ENCODE measurements around the gene SMAD9.

Gene SMAD9

GRCh38 chr13:36862722-36863121 lies 57.3 kb downstream of the SMAD9 start:
- DNase-seq (ENCODE audit: low spot score), result no peak

- no peak for DNase-seq (ENCODE audit: low spot score)
These were observed 57.9 kb downstream of the SMAD9 start for GRCh38 chr13:36862002-36862685.

GRCh38 chr13:36859259-36859658 lies 60.8 kb downstream of the SMAD9 start:
- DNase-seq (ENCODE audit: low spot score), result no peak

GRCh38 chr13:36858290-36858689 lies 61.7 kb downstream of the SMAD9 start:
- DNase-seq (ENCODE audit: low spot score), result peak; percentile 66

- no peak for DNase-seq (ENCODE audit: low spot score)
These were observed 62.8 kb downstream of the SMAD9 start for GRCh38 chr13:36857253-36857652.

- no peak for DNase-seq (ENCODE audit: low spot score)
These were observed 69.1 kb downstream of the SMAD9 start for GRCh38 chr13:36850790-36851438.

- no peak for DNase-seq (ENCODE audit: low spot score)
These were observed 71.6 kb downstream of the SMAD9 start for GRCh38 chr13:36848199-36848982.

- DNase-seq (ENCODE audit: low spot score), result no peak
These were observed 72.4 kb downstream of the SMAD9 start for GRCh38 chr13:36847606-36848005.

GRCh38 chr13:36841391-36841790 lies 78.6 kb downstream of the SMAD9 start:
- no peak for DNase-seq (ENCODE audit: low spot score)

- no peak for DNase-seq (ENCODE audit: low spot score)
These were observed 79.3 kb downstream of the SMAD9 start for GRCh38 chr13:36840718-36841250.

- DNase-seq (ENCODE audit: low spot score), result no peak
These were observed 80.1 kb downstream of the SMAD9 start for GRCh38 chr13:36839981-36840380.

- no peak for DNase-seq (ENCODE audit: low spot score)
These were observed 80.8 kb downstream of the SMAD9 start for GRCh38 chr13:36839281-36839680.

GRCh38 chr13:36837354-36838092 lies 82.5 kb downstream of the SMAD9 start:
- no peak for DNase-seq (ENCODE audit: low spot score)

GRCh38 chr13:36834299-36834698 lies 85.7 kb downstream of the SMAD9 start:
- no peak for DNase-seq (ENCODE audit: low spot score)

- no peak for DNase-seq (ENCODE audit: low spot score)
These were observed 88.7 kb downstream of the SMAD9 start for GRCh38 chr13:36831291-36831690.

- no peak for DNase-seq (ENCODE audit: low spot score)
These were observed 90.3 kb downstream of the SMAD9 start for GRCh38 chr13:36829753-36830152.

GRCh38 chr13:36822785-36823184 lies 97.3 kb downstream of the SMAD9 start:
- DNase-seq (ENCODE audit: low spot score), result no peak

GRCh38 chr13:36820222-36820621 lies 99.8 kb downstream of the SMAD9 start:
- DNase-seq (ENCODE audit: low spot score), result no peak

- DNase-seq (ENCODE audit: low spot score), result peak; percentile 29
These were observed 100.3 kb downstream of the SMAD9 start for GRCh38 chr13:36819739-36820090.

GRCh38 chr13:36818804-36819738 lies 101.0 kb downstream of the SMAD9 start, which contains the start of gene RFXAP:
RFXAP (plus strand) TSS chr13:36819222; CDS start chr13:36819358, 136 bp downstream.
- peak; percentile 95 for DNase-seq (ENCODE audit: low spot score)

All from Ammon's horn (tissue), 1 donor.